Endothelial cell of umbilical vein (primary cell): ENCODE data around the gene LUZP4. TPM values are rescaled to one million over a fixed set of nuclear protein-coding genes. Genes with fewer than 3 reads are reported as not detected.

Experiments used
- BruUV-seq: library from RNA; stranded (reverse); fragments of 400-500 nt; replicated peaks from 2 replicates; lab custom pipeline; 2021; lab: Mats Ljungman, UMichigan
- CTCF ChIA-PET: fragments of 300-600, 350-600 bp; sonication (Branson Sonifier 250); formaldehyde crosslinking; loops from one replicate; lab custom pipeline; 2021; ENCODE audit warnings: antibody characterized with exemption, inconsistent platforms; lab: Charles Lee
- POLR2A ChIA-PET: fragments of 300-600, 350-600 bp; sonication (Branson Sonifier 250); formaldehyde crosslinking; loops from one replicate; lab custom pipeline; 2021; ENCODE audit warnings: antibody characterized with exemption, inconsistent platforms; lab: Charles Lee
- DNase-seq: peaks from one replicate; pipeline ENCODE4 v3.0.0-alpha.2; 2011; ENCODE audit warnings: low read depth, low spot score
- FAIRE-seq: peaks from 2 replicates; lab custom pipeline; 2011; peaks lifted over from hg19 to GRCh38; lab: Jason Lieb, UNC
- H2AFZ ChIP-seq: 2 replicates; pipeline ENCODE4 v1.6.0; 2012; ENCODE audit warnings: low read depth, low read length, control low read depth, inconsistent platforms
- H3K27ac ChIP-seq: 2 replicates; pipeline ENCODE4 v1.5.1; 2011; ENCODE audit warnings: low read depth, mild to moderate bottlenecking, control low read depth, low read length, moderate library complexity; ENCODE audit not compliant: insufficient read depth
- H3K27me3 ChIP-seq, 2 experiments: 2 replicates each; pipeline versions ENCODE4 v1.6.0 to v1.6.1; 2011; ENCODE audit warnings: low read length in 2 of 2, mixed read lengths in 1 of 2; ENCODE audit not compliant: control insufficient read depth in 2 of 2, insufficient read depth in 2 of 2
- H3K36me3 ChIP-seq, 2 experiments: 2 replicates in 1 of 2; 3 replicates in 1 of 2; pipeline ENCODE4 v1.5.1; 2011; ENCODE audit warnings: low read length in 2 of 2, mild to moderate bottlenecking in 1 of 2, moderate library complexity in 1 of 2; ENCODE audit not compliant: control insufficient read depth in 2 of 2, insufficient read depth in 2 of 2; ENCODE audit errors: extremely low read depth in 1 of 2
- H3K4me1 ChIP-seq: 3 replicates; pipeline ENCODE4 v1.5.1; 2011; ENCODE audit warnings: mild to moderate bottlenecking, low read length; ENCODE audit not compliant: control insufficient read depth, insufficient read depth; ENCODE audit errors: extremely low read depth
- H3K4me2 ChIP-seq: 2 replicates; pipeline ENCODE4 v1.6.1; 2011; ENCODE audit warnings: low read length, control low read depth, mixed read lengths; ENCODE audit not compliant: insufficient read depth
- H3K4me3 ChIP-seq, 3 experiments: fragments of 200-600 bp in 1 of 3; sonication (generic), shearing (Covaris generic) in 1 of 3; replicated peaks in 1 of 3; 2 replicates each; pipeline ENCODE4 v1.5.1; 2011 to 2016; ENCODE audit warnings: control low read depth in 3 of 3, low read length in 3 of 3, mild to moderate bottlenecking in 2 of 3, inconsistent platforms in 1 of 3, low read depth in 1 of 3, moderate library complexity in 1 of 3; ENCODE audit not compliant: insufficient read depth in 1 of 3
- H3K79me2 ChIP-seq: 2 replicates; pipeline ENCODE4 v1.6.0; 2012; ENCODE audit warnings: low read length, inconsistent platforms; ENCODE audit not compliant: control insufficient read depth, insufficient read depth
- H3K9ac ChIP-seq: replicated peaks from 2 replicates; pipeline ENCODE3; 2011; ENCODE audit warnings: low read length, control low read depth; ENCODE audit not compliant: insufficient read depth; ENCODE audit errors: extremely low read depth
- H3K9me1 ChIP-seq: replicated peaks from 3 replicates; pipeline ENCODE4 v1.6.0; 2011; ENCODE audit warnings: mild to moderate bottlenecking, low read length; ENCODE audit not compliant: control insufficient read depth, insufficient read depth; ENCODE audit errors: extremely low read depth
- H3K9me3 ChIP-seq: replicated peaks from 2 replicates; pipeline ENCODE4 v1.5.1; 2012; ENCODE audit warnings: low read length, inconsistent platforms; ENCODE audit not compliant: control insufficient read depth, insufficient read depth
- H4K20me1 ChIP-seq: replicated peaks from 2 replicates; pipeline ENCODE3; 2011; ENCODE audit warnings: mild to moderate bottlenecking, low read length; ENCODE audit not compliant: control insufficient read depth, insufficient read depth; ENCODE audit errors: extremely low read depth
- CTCF ChIP-seq, 2 donors: IDR thresholded peaks; 1 replicate in 1 of 2; 2 replicates in 1 of 2; pipeline ENCODE4 v1.5.1; 2011; ENCODE audit warnings: low read length in 2 of 2, mild to moderate bottlenecking in 2 of 2, moderate library complexity in 2 of 2, control low read depth in 1 of 2, inconsistent platforms in 1 of 2, low read depth in 1 of 2; ENCODE audit not compliant: insufficient read depth in 1 of 2; ENCODE audit errors: extremely low read depth in 1 of 2
- EZH2 ChIP-seq: IDR thresholded peaks from 2 replicates; pipeline ENCODE4 v1.6.1; 2012; ENCODE audit warnings: borderline replicate concordance, low read depth, mild to moderate bottlenecking, moderate library complexity, low read length, inconsistent platforms; ENCODE audit not compliant: severe bottlenecking
- FOS ChIP-seq: IDR thresholded peaks from 2 replicates; pipeline ENCODE4 v1.6.1; 2011; ENCODE audit warnings: mild to moderate bottlenecking, low read length, moderate library complexity, borderline replicate concordance; ENCODE audit not compliant: insufficient read depth
- GATA2 ChIP-seq: IDR thresholded peaks from 2 replicates; pipeline ENCODE4 v1.7.0; 2011; ENCODE audit warnings: low read depth, mild to moderate bottlenecking, moderate library complexity, mixed read lengths, low read length; ENCODE audit not compliant: insufficient read length, insufficient read depth
- JUN ChIP-seq: IDR thresholded peaks from 2 replicates; pipeline ENCODE4 v1.6.1; 2011; ENCODE audit warnings: borderline replicate concordance, low read depth; ENCODE audit not compliant: insufficient read length, insufficient read depth
- MAX ChIP-seq: IDR thresholded peaks from 2 replicates; pipeline ENCODE4 v1.6.1; 2011; ENCODE audit not compliant: insufficient read depth, insufficient read length
- MYC ChIP-seq: IDR thresholded peaks from one replicate; pipeline ENCODE4 v1.6.1; 2011; ENCODE audit warnings: mild to moderate bottlenecking, low read depth, low read length
- POLR2A ChIP-seq: IDR thresholded peaks from 2 replicates; pipeline ENCODE4 v1.6.1; 2012; ENCODE audit warnings: low read depth, mild to moderate bottlenecking, control low read depth, low read length
- POLR2AphosphoS5 ChIP-seq: IDR thresholded peaks from 2 replicates; pipeline ENCODE4 v1.6.1; 2012; ENCODE audit warnings: low read depth, mild to moderate bottlenecking, control low read depth, low read length, moderate library complexity; ENCODE audit not compliant: insufficient read depth
- dilution Hi-C: fragments of 300-500 bp; cut with MboI; formaldehyde crosslinking; loops from one replicate; pipeline ENCODE4 v1.15.0; 2019; ENCODE audit warnings: low sequenced_read_pairs; ENCODE audit not compliant: extremely low pct_ligation_motif_present
- intact Hi-C: fragments of 100-400 bp; cut with micrococcal nuclease; formaldehyde crosslinking; loops from one replicate; pipeline ENCODE4 v1.10.0; 2022
- polyA plus RNA-seq, 4 experiments: library from polyadenylated mRNA; depleted of rRNA in 3 of 4; stranded (reverse) in 3 of 4; unstranded in 1 of 4; fragments of >200 nt; gene quantifications; 2 replicates each; pipeline versions ENCODE4 v1.2.1 to v1.2.3, GENCODE V29; 2011 to 2012; ENCODE audit warnings: missing spikeins in 1 of 4
- total RNA-seq: library from RNA; stranded (reverse); gene quantifications from 2 replicates; pipeline ENCODE4 v1.2.3, GENCODE V29; 2021

Gene LUZP4
- total and polyA plus RNA-seq, 2 donors (not counting 3 experiments of a cell fraction or from before 2014, with no cell fraction given), result not detected

- intact Hi-C loops (no loop called here), dilution Hi-C loops (no loop called here)
- Histone ChIP-seq H3K9me1 (no peaks in the 10 kb centered on the region), H3K4me2 (no peak overlapping the region), H3K27me3 (no peaks in the 10 kb centered on the region), H3K9ac (no peak overlapping the region), H3K79me2 (no peaks in the 10 kb centered on the region), H3K36me3 (no peaks in the 10 kb centered on the region), H3K27ac (no peak overlapping the region), H3K4me1 (no peaks in the 10 kb centered on the region), H3K9me3 (no peaks in the 10 kb centered on the region), H3K4me3 (no peak overlapping the region), H4K20me1 (no peaks in the 10 kb centered on the region), H2AFZ (no peak overlapping the region)
- no peak for TF ChIP-seq POLR2A
- TF ChIP-seq GATA2, result no peak
- TF ChIP-seq JUN, result no peak
- TF ChIP-seq CTCF (IDR thresholded peaks at IDR 0.05; ENCODE audit: extremely low read depth in 1 of 2, insufficient read depth in 1 of 2, low read depth in 1 of 2, low read length in 2 of 2), result no peak
- no peak for TF ChIP-seq FOS
- no peak for TF ChIP-seq EZH2
- no peak for TF ChIP-seq POLR2AphosphoS5
- no peak for TF ChIP-seq MAX
- no peak for TF ChIP-seq MYC
- CTCF ChIA-PET, result no interaction called here
- POLR2A ChIA-PET, result no interaction called here
- DNase-seq (no peak), FAIRE-seq (peak; percentile 46)
- BruUV-seq, result no TSS peak
These were observed 48.1 kb downstream of the LUZP4 start for GRCh38 chrX:115337491-115338144.
